Cardiac muscle cell (in vitro differentiated cells and primary cell): Measurements from ENCODE around the gene DSTN. TPM values are rescaled to one million over a fixed set of nuclear protein-coding genes. Genes with fewer than 3 reads are reported as not detected.

Source experiments
- DNase-seq, 2 donors: peaks; one replicate each; pipeline versions ENCODE4 v3.0.0 to v3.0.0-alpha.2; 2010 to 2017; ENCODE audit warnings: low read depth in 1 of 2, low spot score in 1 of 2
- H3K27ac ChIP-seq: fragments of 200-600 bp; sonication (generic); 2 replicates; pipeline ENCODE4 v1.5.1; 2016
- H3K27me3 ChIP-seq: fragments of 200-600 bp; sonication (generic); 2 replicates; pipeline ENCODE4 v1.6.0; 2016; ENCODE audit warnings: control low read depth
- H3K36me3 ChIP-seq: fragments of 200-600 bp; sonication (generic); 2 replicates; pipeline ENCODE4 v1.5.1; 2016; ENCODE audit warnings: control low read depth
- H3K4me1 ChIP-seq: fragments of 200-600 bp; sonication (generic); 2 replicates; pipeline ENCODE4 v1.8.1; 2017; ENCODE audit warnings: low read depth, mild to moderate bottlenecking, mixed run types
- H3K4me3 ChIP-seq: fragments of 200-600 bp; sonication (generic); 2 replicates; pipeline ENCODE4 v1.5.1; 2016; ENCODE audit warnings: mild to moderate bottlenecking
- H3K9me3 ChIP-seq: fragments of 200-600 bp; sonication (generic); 2 replicates; pipeline ENCODE4 v1.5.1; 2017; ENCODE audit warnings: low read depth, mild to moderate bottlenecking, control low read depth
- CTCF ChIP-seq: IDR thresholded peaks from 2 replicates; pipeline ENCODE4 v1.5.1; 2012; ENCODE audit warnings: low read depth, mild to moderate bottlenecking, low read length
- polyA plus RNA-seq: library from polyadenylated mRNA; unstranded; fragments of >200 nt; fragmentation: Nextera tagmentation; extraction: Ambion mirVana; gene quantifications from 2 replicates; pipeline ENCODE4 v1.2.1, GENCODE V29; 2016
- total RNA-seq: library from RNA; depleted of rRNA; stranded (reverse); fragments of >200 nt; gene quantifications from 2 replicates; pipeline ENCODE4 v1.2.3, GENCODE V29; 2016

DSTN gene
- total and polyA plus RNA-seq, 2 experiments from 2014 or later = 231 to 743 TPM

GRCh38 chr20:17633850-17634500 lies 64.1 kb downstream of the DSTN start:
- no peak for TF ChIP-seq CTCF
- H3K36me3 ChIP-seq = peaks cover 8% of the 10 kb centered on the region
- H3K9me3 ChIP-seq = no peaks in the 10 kb centered on the region
- H3K4me1 ChIP-seq = peaks cover 8% of the 10 kb centered on the region
- H3K27me3 ChIP-seq = no peaks in the 10 kb centered on the region
- no peak overlapping the region for H3K4me3 ChIP-seq
- no peak overlapping the region for H3K27ac ChIP-seq
- no peak for DNase-seq

GRCh38 chr20:17634661-17635331 lies 64.9 kb downstream of the DSTN start:
- no peak for TF ChIP-seq CTCF
- H3K4me3 ChIP-seq = no peak overlapping the region
- H3K27ac ChIP-seq = no peak overlapping the region
- H3K36me3 ChIP-seq = peaks cover 10% of the 10 kb centered on the region
- H3K4me1 ChIP-seq = peaks cover 8% of the 10 kb centered on the region
- no peaks in the 10 kb centered on the region for H3K27me3 ChIP-seq
- no peaks in the 10 kb centered on the region for H3K9me3 ChIP-seq
- peak in 1 of 2 donors; percentile 65 for DNase-seq

DNA sequence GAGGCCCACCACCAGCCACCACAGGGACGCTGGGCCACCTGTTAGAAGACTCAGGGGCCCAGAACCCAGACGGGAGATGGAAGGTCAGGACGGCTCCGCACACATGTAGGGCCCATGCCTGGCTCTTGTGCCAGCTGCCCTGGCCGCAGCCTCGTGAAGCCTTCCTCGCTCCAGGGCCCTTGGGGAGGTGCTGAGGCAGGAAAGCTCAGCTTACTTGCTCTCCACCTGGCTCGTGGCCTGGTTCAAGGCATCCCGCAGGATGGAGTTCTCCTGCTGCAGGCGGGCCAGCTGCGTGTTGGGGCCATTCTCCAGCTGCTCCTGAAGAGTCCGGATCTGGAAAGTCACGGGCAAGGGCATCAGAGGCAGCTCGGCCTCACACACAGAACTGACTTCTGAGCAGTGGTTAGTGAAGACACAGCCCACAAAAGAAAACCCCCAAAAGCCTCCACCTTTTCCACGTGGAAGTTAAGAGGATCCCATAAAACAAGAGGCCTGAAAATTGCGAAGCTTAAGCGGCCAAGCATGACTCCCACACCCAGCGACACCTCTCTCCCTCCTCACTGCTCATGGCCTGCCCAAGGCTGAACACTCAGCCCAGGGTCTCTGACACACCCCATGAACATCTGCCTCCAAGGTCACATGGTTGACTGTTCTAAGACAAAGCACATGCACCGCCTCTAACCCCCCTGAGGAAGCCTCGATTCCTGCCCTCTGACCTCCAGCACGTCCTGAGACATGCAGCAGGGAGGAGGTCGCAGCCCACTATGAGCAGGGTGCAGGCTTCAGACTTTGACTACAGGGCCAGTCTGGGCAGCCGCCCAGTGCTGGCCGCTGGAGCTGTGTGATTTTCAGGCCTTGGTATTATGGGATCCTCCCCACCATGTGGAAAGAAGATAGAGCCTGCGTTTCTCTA lies 65.7 kb downstream of the DSTN start:
- no peaks in the 10 kb centered on the region for H3K27me3 ChIP-seq
- H3K4me1 ChIP-seq = peaks cover 8% of the 10 kb centered on the region
- no peak for TF ChIP-seq CTCF
- DNase-seq = peak in 1 of 2 donors; percentile 46
- no peak overlapping the region for H3K27ac ChIP-seq
- no peaks in the 10 kb centered on the region for H3K9me3 ChIP-seq
- peaks cover 10% of the 10 kb centered on the region for H3K36me3 ChIP-seq
- no peak overlapping the region for H3K4me3 ChIP-seq

DNA sequence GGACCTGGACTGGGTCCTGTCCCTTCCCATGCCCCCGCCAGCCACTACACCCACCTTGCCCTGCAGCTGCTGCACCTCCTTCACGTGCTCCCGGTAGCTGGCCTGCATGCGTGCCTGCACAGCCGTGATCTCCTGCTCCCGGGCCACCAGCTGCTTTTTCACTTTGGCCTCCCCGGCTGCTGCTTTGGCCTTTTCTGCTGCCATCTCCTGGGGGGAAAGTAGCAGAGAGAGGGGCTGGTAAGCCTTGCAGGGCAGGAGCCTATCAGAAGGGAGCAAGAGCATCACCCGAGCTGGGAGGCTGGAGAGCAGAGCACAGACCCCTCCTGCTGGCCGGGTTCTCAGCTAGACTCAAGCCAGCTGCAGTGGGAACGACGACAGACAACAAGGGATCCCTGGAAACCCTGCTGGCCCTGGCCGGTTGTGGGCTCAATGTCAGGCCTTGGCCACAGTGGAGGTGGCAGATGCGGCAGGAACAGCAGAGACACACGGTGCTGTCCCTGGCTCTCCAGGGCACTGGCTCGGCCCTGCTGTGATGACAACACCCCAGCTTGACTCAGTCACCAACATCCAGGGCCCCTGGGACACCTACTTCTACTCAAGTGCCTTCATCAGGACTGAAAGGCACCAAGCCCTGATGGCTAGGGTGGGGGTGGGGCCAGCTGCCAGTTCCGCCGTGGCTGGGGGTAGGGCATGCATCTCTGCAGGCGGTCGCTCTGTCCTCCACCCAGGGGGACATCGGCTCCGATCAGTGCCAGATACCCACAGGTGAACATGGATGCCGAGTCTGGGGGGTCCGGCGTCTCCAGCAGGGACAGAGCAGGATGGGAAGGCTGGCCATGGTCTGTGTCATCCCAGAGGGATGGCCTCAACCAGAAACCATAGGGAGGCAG lies 66.9 kb downstream of the DSTN start:
- TF ChIP-seq CTCF = peak; percentile 3
- H3K4me3 ChIP-seq = no peak overlapping the region
- peaks cover 10% of the 10 kb centered on the region for H3K36me3 ChIP-seq
- H3K9me3 ChIP-seq = no peaks in the 10 kb centered on the region
- peak in 1 of 2 donors; percentile 77 for DNase-seq
- H3K27me3 ChIP-seq = no peaks in the 10 kb centered on the region
- peaks cover 8% of the 10 kb centered on the region for H3K4me1 ChIP-seq
- peak overlapping the region; percentile 53 for H3K27ac ChIP-seq

- H3K9me3 ChIP-seq = no peaks in the 10 kb centered on the region
- H3K4me1 ChIP-seq = peaks cover 8% of the 10 kb centered on the region
- DNase-seq = no peak
- H3K27me3 ChIP-seq = no peaks in the 10 kb centered on the region
- peak overlapping the region; percentile 53 for H3K27ac ChIP-seq
- H3K36me3 ChIP-seq = peaks cover 7% of the 10 kb centered on the region
- no peak for TF ChIP-seq CTCF
- no peak overlapping the region for H3K4me3 ChIP-seq
These were observed 67.5 kb downstream of the DSTN start for GRCh38 chr20:17637413-17637780.
